Measurements from ENCODE around the gene KCNG1. TPM values are rescaled to one million over a fixed set of nuclear protein-coding genes. Genes with fewer than 3 reads are reported as not detected.

KCNG1 gene
- total RNA-seq, 3 donors from 2014 or later (not counting 1 experiment from before 2014, with no cell fraction given) = not detected

DNA sequence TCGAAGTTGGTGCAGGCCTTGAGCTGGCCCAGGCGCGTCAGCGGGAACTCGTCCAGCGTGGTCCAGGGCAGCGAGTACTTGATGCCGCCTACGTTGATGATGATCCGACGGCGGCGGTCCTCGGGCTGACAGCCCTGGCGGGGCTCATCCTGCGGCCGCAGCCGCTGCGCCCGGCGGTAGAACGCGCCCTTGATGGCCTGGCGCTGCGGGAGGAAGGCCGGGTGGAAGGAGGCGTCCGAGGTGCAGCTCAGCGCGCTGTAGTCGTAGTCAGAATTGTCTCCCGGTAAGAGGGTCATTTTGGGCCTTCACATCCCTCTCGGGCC lies 12.9 kb downstream of the KCNG1 start:
- intact Hi-C loops (cut with micrococcal nuclease) = no loop called here
- no peaks in the 10 kb centered on the region for H3K9me3 Mint-ChIP-seq
- H3K4me3 ChIP-seq (ENCODE audit: low read length) = no peak overlapping the region
- no peaks in the 10 kb centered on the region for H3K4me1 ChIP-seq (ENCODE audit: control insufficient read depth, insufficient read depth, low read length)
- WGBS (ENCODE audit: insufficient coverage) = 84% methylated on average over 33 of the region's 33 CpGs
- H3K27ac ChIP-seq (ENCODE audit: low read length) = no peak overlapping the region
- H3K27me3 ChIP-seq (ENCODE audit: control insufficient read depth, insufficient read depth, low read length) = no peaks in the 10 kb centered on the region
- H3K36me3 Mint-ChIP-seq = no peaks in the 10 kb centered on the region
- no peak overlapping the region for H3K27ac Mint-ChIP-seq
- no peak for DNase-seq
- no peaks in the 10 kb centered on the region for H3K4me1 Mint-ChIP-seq
- TF ChIP-seq, protein P1, sequence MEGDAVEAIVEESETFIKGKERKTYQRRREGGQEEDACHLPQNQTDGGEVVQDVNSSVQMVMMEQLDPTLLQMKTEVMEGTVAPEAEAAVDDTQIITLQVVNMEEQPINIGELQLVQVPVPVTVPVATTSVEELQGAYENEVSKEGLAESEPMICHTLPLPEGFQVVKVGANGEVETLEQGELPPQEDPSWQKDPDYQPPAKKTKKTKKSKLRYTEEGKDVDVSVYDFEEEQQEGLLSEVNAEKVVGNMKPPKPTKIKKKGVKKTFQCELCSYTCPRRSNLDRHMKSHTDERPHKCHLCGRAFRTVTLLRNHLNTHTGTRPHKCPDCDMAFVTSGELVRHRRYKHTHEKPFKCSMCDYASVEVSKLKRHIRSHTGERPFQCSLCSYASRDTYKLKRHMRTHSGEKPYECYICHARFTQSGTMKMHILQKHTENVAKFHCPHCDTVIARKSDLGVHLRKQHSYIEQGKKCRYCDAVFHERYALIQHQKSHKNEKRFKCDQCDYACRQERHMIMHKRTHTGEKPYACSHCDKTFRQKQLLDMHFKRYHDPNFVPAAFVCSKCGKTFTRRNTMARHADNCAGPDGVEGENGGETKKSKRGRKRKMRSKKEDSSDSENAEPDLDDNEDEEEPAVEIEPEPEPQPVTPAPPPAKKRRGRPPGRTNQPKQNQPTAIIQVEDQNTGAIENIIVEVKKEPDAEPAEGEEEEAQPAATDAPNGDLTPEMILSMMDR (IDR thresholded peaks at IDR 0.05) = no peak
- ATAC-seq = no peak
- H3K27me3 Mint-ChIP-seq (ENCODE audit: low read depth in 2 of 2) = peaks cover 16 to 31% of the 10 kb centered on the region in 2 donors
- H3K9me3 ChIP-seq (ENCODE audit: control insufficient read depth, insufficient read depth, low read length) = no peaks in the 10 kb centered on the region
- H3K36me3 ChIP-seq (ENCODE audit: control insufficient read depth, insufficient read depth, low read length) = no peaks in the 10 kb centered on the region
- H3K4me3 Mint-ChIP-seq = no peak overlapping the region

DNA sequence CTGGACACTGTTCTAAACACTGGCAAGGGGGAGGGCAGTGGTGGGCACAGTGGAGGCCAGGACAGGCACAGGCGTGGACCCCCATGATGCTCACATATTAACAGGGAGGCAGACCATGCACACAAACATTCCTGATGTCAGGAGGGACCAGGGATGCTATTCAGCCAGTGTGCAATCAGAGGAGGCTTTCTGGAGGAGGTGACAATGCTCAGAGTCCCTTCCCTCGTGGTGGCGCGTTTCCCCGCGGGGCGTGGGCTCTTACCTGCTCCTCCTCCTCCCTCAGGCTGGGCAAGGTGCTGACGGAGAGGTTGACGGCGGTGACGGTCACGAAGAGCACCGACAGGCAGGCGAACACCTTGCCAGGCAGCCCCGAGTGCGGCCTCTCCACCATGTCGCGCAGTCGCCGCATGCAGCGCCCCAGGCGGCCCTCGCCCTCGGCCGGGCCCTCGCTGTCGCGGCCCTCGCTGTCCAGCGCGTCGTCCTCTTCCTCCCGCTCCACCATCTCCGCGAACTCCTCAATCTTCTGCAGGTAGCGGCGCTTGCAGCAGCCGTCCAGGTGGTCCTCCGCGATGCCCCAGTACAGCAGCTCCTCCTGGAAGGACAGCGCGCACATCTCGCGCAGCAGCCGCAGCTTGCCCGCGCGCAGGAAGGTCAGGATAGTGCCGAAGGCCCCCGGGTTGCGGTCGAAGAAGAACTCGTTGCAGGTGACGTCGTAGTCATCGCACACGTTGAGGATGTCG lies 13.4 kb downstream of the KCNG1 start:
- TF ChIP-seq, protein P1 (IDR thresholded peaks at IDR 0.05) = no peak

DNA sequence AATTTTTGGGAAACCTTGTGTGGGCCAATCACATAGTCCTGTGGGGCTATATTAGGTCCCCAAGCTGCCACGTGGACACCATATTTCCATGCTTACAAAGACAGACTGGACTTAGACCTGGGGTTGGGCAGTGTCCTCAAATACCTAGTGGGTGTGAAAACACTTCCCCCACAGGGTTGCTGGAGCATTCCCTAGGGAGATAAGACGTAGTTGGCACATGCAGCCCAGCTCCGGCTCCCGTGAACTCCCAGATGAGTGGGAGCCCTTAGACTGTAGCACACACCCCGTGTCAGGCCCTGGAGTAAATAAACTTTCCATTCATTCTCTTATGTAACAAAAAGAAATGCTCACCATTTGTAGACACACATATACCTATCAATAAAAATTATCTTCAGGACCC lies 14.2 kb downstream of the KCNG1 start:
- Histone ChIP-seq H3K4me1 (ENCODE audit: control insufficient read depth, insufficient read depth, low read length) (no peaks in the 10 kb centered on the region), H3K27ac (ENCODE audit: low read length) (no peak overlapping the region), H3K9me3 (ENCODE audit: control insufficient read depth, insufficient read depth, low read length) (no peaks in the 10 kb centered on the region), H3K36me3 (ENCODE audit: control insufficient read depth, insufficient read depth, low read length) (no peaks in the 10 kb centered on the region), H3K4me3 (ENCODE audit: low read length) (no peak overlapping the region), H3K27me3 (ENCODE audit: control insufficient read depth, insufficient read depth, low read length) (no peaks in the 10 kb centered on the region)
- Mint-ChIP-seq H3K27ac (no peak overlapping the region), H3K9me3 (no peaks in the 10 kb centered on the region), H3K36me3 (no peaks in the 10 kb centered on the region), H3K27me3 (ENCODE audit: low read depth in 2 of 2) (peaks cover 8 to 19% of the 10 kb centered on the region in 2 donors), H3K4me3 (no peak overlapping the region), H3K4me1 (no peaks in the 10 kb centered on the region)
- intact Hi-C loops (cut with micrococcal nuclease) = no loop called here
- WGBS (ENCODE audit: insufficient coverage) = 90% methylated on average over 5 of the region's 5 CpGs
- DNase-seq = no peak
- no peak for ATAC-seq
- TF ChIP-seq, protein P1 (IDR thresholded peaks at IDR 0.05) = no peak

More for the DNA sequence above, 13.4 kb downstream of the KCNG1 start:
- no peaks in the 10 kb centered on the region for H3K4me1 Mint-ChIP-seq
- peaks cover 13 to 27% of the 10 kb centered on the region in 2 donors for H3K27me3 Mint-ChIP-seq (ENCODE audit: low read depth in 2 of 2)
- H3K9me3 Mint-ChIP-seq = no peaks in the 10 kb centered on the region
- Histone ChIP-seq H3K9me3 (ENCODE audit: control insufficient read depth, insufficient read depth, low read length) (no peaks in the 10 kb centered on the region), H3K4me1 (ENCODE audit: control insufficient read depth, insufficient read depth, low read length) (no peaks in the 10 kb centered on the region), H3K27ac (ENCODE audit: low read length) (no peak overlapping the region), H3K36me3 (ENCODE audit: control insufficient read depth, insufficient read depth, low read length) (no peaks in the 10 kb centered on the region), H3K4me3 (ENCODE audit: low read length) (no peak overlapping the region), H3K27me3 (ENCODE audit: control insufficient read depth, insufficient read depth, low read length) (no peaks in the 10 kb centered on the region)
- ATAC-seq = no peak
- H3K36me3 Mint-ChIP-seq = no peaks in the 10 kb centered on the region
- 85% methylated on average over 58 of the region's 58 CpGs for WGBS (ENCODE audit: insufficient coverage)
- no peak overlapping the region for H3K27ac Mint-ChIP-seq
- H3K4me3 Mint-ChIP-seq = no peak overlapping the region
- intact Hi-C loops (cut with micrococcal nuclease) = no loop called here
- no peak for DNase-seq

DNA sequence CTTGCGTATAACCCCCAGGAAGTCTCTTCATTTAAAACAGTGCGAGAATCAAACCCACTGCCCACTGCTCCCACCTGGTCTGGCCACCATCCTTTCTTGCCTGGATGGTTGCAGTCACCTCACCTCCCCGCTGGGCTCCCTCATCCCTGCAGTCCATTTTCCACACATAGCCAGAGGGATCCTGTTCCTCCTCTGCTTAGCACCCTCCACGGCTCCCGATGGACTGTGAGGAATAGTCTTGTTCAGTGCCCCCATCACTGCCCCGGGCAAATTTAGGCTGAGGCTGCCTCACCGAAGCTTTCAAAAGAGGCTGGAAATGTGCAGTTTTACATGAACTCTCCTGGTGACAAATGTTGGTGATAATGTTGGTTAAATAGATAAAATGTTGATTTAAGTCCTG lies 17.7 kb downstream of the KCNG1 start:
- Mint-ChIP-seq H3K4me3 (no peak overlapping the region), H3K4me1 (no peaks in the 10 kb centered on the region), H3K27ac (no peak overlapping the region), H3K27me3 (ENCODE audit: low read depth in 2 of 2) (peaks cover 19 to 21% of the 10 kb centered on the region in 2 donors), H3K9me3 (no peaks in the 10 kb centered on the region), H3K36me3 (no peaks in the 10 kb centered on the region)
- no peak for ATAC-seq
- TF ChIP-seq, protein P1 (IDR thresholded peaks at IDR 0.05) = no peak
- no peaks in the 10 kb centered on the region for H3K27me3 ChIP-seq (ENCODE audit: control insufficient read depth, insufficient read depth, low read length)
- no peak for DNase-seq
- no peaks in the 10 kb centered on the region for H3K36me3 ChIP-seq (ENCODE audit: control insufficient read depth, insufficient read depth, low read length)
- intact Hi-C loops (cut with micrococcal nuclease) = no loop called here
- WGBS (ENCODE audit: insufficient coverage) = 91% methylated on average over 7 of the region's 7 CpGs
- no peaks in the 10 kb centered on the region for H3K9me3 ChIP-seq (ENCODE audit: control insufficient read depth, insufficient read depth, low read length)
- no peak overlapping the region for H3K4me3 ChIP-seq (ENCODE audit: low read length)
- no peak overlapping the region for H3K27ac ChIP-seq (ENCODE audit: low read length)
- H3K4me1 ChIP-seq (ENCODE audit: control insufficient read depth, insufficient read depth, low read length) = no peaks in the 10 kb centered on the region
